Suprapubic skin (tissue), 3 donors: Measurements from ENCODE around the gene MISFA.

ENCODE experiments used
- POLR2A ChIP-seq, 2 donors: fragments of 450-650 bp; IDR thresholded peaks; one replicate each; pipeline ENCODE4 v1.6.1; 2017; ENCODE audit warnings: antibody characterized with exemption in 2 of 2, mild to moderate bottlenecking in 2 of 2, moderate library complexity in 2 of 2
- TF ChIP-seq, protein P1 (sequence below), 2 donors: fragments of 200-600 bp in 1 of 2; fragments of 450-650 bp in 1 of 2; sonication (generic) in 1 of 2; IDR thresholded peaks; one replicate each; pipeline ENCODE4 v1.5.1; 2016 to 2019; ENCODE audit warnings: antibody characterized with exemption in 2 of 2, mild to moderate bottlenecking in 1 of 2, moderate library complexity in 1 of 2

DNA sequence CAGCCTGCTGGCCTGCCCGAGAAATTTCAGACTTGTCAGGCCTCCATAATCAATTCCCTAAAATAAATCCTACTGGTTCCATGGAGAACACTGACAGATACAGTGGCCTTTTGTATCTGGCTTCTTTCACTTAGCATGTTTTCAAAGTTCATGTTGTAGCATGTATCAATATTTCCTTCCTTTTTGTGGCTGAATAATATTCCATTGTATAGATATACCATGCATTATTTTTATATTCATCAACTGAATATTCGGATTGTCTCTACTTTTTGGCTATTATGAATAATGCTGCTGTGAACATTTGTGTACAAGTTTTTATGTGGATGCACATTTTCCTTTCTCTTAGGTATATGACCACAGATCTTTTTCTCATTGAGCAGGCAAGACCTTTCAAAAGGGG is 24.1 kb downstream of the MISFA start:
- TF ChIP-seq, protein P1, sequence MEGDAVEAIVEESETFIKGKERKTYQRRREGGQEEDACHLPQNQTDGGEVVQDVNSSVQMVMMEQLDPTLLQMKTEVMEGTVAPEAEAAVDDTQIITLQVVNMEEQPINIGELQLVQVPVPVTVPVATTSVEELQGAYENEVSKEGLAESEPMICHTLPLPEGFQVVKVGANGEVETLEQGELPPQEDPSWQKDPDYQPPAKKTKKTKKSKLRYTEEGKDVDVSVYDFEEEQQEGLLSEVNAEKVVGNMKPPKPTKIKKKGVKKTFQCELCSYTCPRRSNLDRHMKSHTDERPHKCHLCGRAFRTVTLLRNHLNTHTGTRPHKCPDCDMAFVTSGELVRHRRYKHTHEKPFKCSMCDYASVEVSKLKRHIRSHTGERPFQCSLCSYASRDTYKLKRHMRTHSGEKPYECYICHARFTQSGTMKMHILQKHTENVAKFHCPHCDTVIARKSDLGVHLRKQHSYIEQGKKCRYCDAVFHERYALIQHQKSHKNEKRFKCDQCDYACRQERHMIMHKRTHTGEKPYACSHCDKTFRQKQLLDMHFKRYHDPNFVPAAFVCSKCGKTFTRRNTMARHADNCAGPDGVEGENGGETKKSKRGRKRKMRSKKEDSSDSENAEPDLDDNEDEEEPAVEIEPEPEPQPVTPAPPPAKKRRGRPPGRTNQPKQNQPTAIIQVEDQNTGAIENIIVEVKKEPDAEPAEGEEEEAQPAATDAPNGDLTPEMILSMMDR (IDR thresholded peaks at IDR 0.05): no peak
- no peak for TF ChIP-seq POLR2A (IDR thresholded peaks at IDR 0.05)
